Measurements from ENCODE around the gene SGCG.

SGCG gene

GRCh38 chr13:23183292-23183691 is 2.5 kb downstream of the SGCG start:
- Histone ChIP-seq H3K36me3 (ENCODE audit: insufficient read depth, low read length) (no peaks in the 10 kb centered on the region), H3K4me1 (ENCODE audit: insufficient read depth, low read length, poor library complexity, severe bottlenecking) (no peaks in the 10 kb centered on the region), H3K79me2 (ENCODE audit: insufficient read depth, low read length) (no peaks in the 10 kb centered on the region), H3F3A (ENCODE audit: low read depth) (no peaks in the 10 kb centered on the region), H3K4me3 (ENCODE audit: low read length, poor library complexity, severe bottlenecking) (no peak overlapping the region), H3K27me3 (ENCODE audit: insufficient read depth, low read length, poor library complexity, severe bottlenecking) (no peaks in the 10 kb centered on the region), H3K9me2 (replicated peaks; ENCODE audit: low read depth, low read length) (no peaks in the 10 kb centered on the region), H2AFZ (ENCODE audit: low read length) (no peak overlapping the region), H3K9me3 (ENCODE audit: insufficient read depth, low read depth, low read length) (no peaks in the 10 kb centered on the region; the same call in 1 of the 2 replicates), H3K4me2 (ENCODE audit: low read depth, low read length, poor library complexity, severe bottlenecking) (no peak overlapping the region), H4K20me1 (ENCODE audit: insufficient read depth, low read length, poor library complexity, severe bottlenecking) (no peaks in the 10 kb centered on the region), H3K9ac (ENCODE audit: low read depth, low read length, poor library complexity, severe bottlenecking) (no peak overlapping the region)
- TF ChIP-seq EZH2phosphoT487 (IDR thresholded peaks at IDR 0.05; ENCODE audit: borderline replicate concordance) (no peak), CTCF (conservative IDR thresholded peaks at IDR 0.05; ENCODE audit: low read length) (no peak)

DNA sequence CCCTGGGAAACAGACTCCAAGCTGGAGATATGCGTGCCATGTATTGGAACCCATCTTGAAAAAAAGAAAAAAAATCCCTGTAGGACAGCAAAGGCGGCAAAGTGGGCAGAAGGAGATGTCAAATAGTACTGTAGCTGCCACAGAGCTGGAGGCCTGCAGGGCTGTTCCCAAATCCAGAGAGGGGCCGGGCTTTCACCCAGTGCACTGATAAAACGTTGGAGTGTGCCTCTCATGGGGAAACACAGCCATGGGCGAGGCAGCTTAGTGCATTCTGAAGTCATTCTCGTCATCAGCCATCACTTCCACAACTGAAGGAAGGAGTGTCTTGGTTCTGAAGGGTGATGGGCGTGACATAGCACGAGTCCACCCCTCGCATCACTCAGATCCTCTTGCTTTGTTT is 4.8 kb downstream of the SGCG start:
- no peaks in the 10 kb centered on the region for H3F3A ChIP-seq (ENCODE audit: low read depth)
- H3K9ac ChIP-seq (ENCODE audit: low read depth, low read length, poor library complexity, severe bottlenecking) = no peak overlapping the region
- no peaks in the 10 kb centered on the region for H3K9me2 ChIP-seq (replicated peaks; ENCODE audit: low read depth, low read length)
- no peaks in the 10 kb centered on the region; the same call in 1 of the 2 replicates for H3K9me3 ChIP-seq (ENCODE audit: insufficient read depth, low read depth, low read length)
- H3K79me2 ChIP-seq (ENCODE audit: insufficient read depth, low read length) = no peaks in the 10 kb centered on the region
- H3K27me3 ChIP-seq (ENCODE audit: insufficient read depth, low read length, poor library complexity, severe bottlenecking) = no peaks in the 10 kb centered on the region
- no peaks in the 10 kb centered on the region for H3K36me3 ChIP-seq (ENCODE audit: insufficient read depth, low read length)
- no peaks in the 10 kb centered on the region for H4K20me1 ChIP-seq (ENCODE audit: insufficient read depth, low read length, poor library complexity, severe bottlenecking)
- H2AFZ ChIP-seq (ENCODE audit: low read length) = no peak overlapping the region
- H3K4me3 ChIP-seq (ENCODE audit: low read length, poor library complexity, severe bottlenecking) = no peak overlapping the region
- TF ChIP-seq EZH2phosphoT487 (IDR thresholded peaks at IDR 0.05; ENCODE audit: borderline replicate concordance) = no peak
- TF ChIP-seq CTCF (conservative IDR thresholded peaks at IDR 0.05; ENCODE audit: low read length) = no peak
- no peaks in the 10 kb centered on the region for H3K4me1 ChIP-seq (ENCODE audit: insufficient read depth, low read length, poor library complexity, severe bottlenecking)
- H3K4me2 ChIP-seq (ENCODE audit: low read depth, low read length, poor library complexity, severe bottlenecking) = no peak overlapping the region

- Histone ChIP-seq H4K20me1 (ENCODE audit: insufficient read depth, low read length, poor library complexity, severe bottlenecking) (no peaks in the 10 kb centered on the region), H3K9me2 (replicated peaks; ENCODE audit: low read depth, low read length) (no peaks in the 10 kb centered on the region; the same call in 1 of the 2 replicates), H2AFZ (ENCODE audit: low read length) (no peak overlapping the region), H3K36me3 (ENCODE audit: insufficient read depth, low read length) (no peaks in the 10 kb centered on the region), H3K9me3 (ENCODE audit: insufficient read depth, low read depth, low read length) (peaks cover 3% of the 10 kb centered on the region; the same call in 1 of the 2 replicates), H3K4me2 (ENCODE audit: low read depth, low read length, poor library complexity, severe bottlenecking) (no peak overlapping the region), H3K27me3 (ENCODE audit: insufficient read depth, low read length, poor library complexity, severe bottlenecking) (no peaks in the 10 kb centered on the region), H3K4me3 (ENCODE audit: low read length, poor library complexity, severe bottlenecking) (no peak overlapping the region), H3K79me2 (ENCODE audit: insufficient read depth, low read length) (no peaks in the 10 kb centered on the region), H3K4me1 (ENCODE audit: insufficient read depth, low read length, poor library complexity, severe bottlenecking) (no peaks in the 10 kb centered on the region), H3F3A (ENCODE audit: low read depth) (no peaks in the 10 kb centered on the region), H3K9ac (ENCODE audit: low read depth, low read length, poor library complexity, severe bottlenecking) (no peak overlapping the region)
- TF ChIP-seq CTCF (conservative IDR thresholded peaks at IDR 0.05; ENCODE audit: low read length) = no peak
- TF ChIP-seq EZH2phosphoT487 (IDR thresholded peaks at IDR 0.05; ENCODE audit: borderline replicate concordance) = no peak
Observed at GRCh38 chr13:23201870-23202269, 21.1 kb downstream of the SGCG start.

Measured in Loucy (cell line).